ENCODE results near the gene AIG1. TPM values are rescaled to one million over a fixed set of nuclear protein-coding genes. Genes with fewer than 3 reads are reported as not detected.
A peak's percentile ranks its signal among the peaks of the same experiment; 100 is the strongest.

Gene AIG1
- total RNA-seq, 1 donor from 2014 or later: 4.7 TPM

DNA sequence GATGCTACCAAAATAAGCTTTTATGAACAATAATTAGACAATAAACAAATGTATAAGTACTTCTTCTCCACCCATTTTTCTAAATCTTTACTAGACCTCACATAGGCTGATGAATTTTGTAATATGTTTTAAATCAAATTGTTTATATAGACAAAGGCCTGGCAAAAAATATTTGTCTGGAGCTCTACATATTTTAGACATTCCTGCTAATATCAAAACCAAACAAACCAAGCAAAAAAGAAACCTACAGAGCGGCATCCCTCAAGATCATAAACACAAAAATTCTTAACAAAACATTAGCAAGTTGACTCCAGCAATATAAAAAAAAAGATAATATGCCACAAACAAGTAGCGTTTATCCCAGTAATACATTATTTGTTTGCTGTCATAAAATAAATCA, 302.6 kb downstream of the AIG1 start:
- H3K27me3 Mint-ChIP-seq: peaks cover 9% of the 10 kb centered on the region
- H3K27ac Mint-ChIP-seq: no peak overlapping the region
- H3K9me3 Mint-ChIP-seq: no peaks in the 10 kb centered on the region
- no peaks in the 10 kb centered on the region for H3K36me3 Mint-ChIP-seq (ENCODE audit: low read depth)
- intact Hi-C loops (cut with micrococcal nuclease): no loop called here
- no peak for DNase-seq
- peaks cover under 1% of the 10 kb centered on the region for H3K4me1 Mint-ChIP-seq
- no peak overlapping the region for H3K4me3 Mint-ChIP-seq

DNA sequence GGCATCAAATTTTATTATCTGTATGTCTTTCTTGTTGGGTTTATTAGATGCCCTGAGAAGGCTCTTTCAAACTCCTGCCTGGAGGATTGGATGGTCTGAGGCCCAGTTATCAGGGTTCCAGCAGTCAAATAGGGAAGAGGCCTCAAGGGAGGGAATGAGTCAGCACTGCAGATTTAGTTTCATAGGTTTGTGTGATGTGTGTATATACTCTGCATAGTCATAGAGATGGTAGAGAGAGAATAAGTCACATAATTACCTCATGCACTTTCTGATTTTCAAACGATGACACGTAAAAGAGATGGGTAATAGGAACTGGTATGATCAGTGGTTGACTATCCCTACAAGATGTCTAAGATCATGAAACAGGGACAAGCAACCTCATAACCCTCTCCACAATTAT, 307.7 kb downstream of the AIG1 start:
- Mint-ChIP-seq H3K4me1 (peaks cover 3% of the 10 kb centered on the region), H3K4me3 (no peak overlapping the region), H3K27me3 (peaks cover 4% of the 10 kb centered on the region), H3K36me3 (ENCODE audit: low read depth) (no peaks in the 10 kb centered on the region), H3K27ac (no peak overlapping the region), H3K9me3 (peaks cover 4% of the 10 kb centered on the region)
- intact Hi-C loops (cut with micrococcal nuclease): no loop called here
- no peak for DNase-seq

DNA sequence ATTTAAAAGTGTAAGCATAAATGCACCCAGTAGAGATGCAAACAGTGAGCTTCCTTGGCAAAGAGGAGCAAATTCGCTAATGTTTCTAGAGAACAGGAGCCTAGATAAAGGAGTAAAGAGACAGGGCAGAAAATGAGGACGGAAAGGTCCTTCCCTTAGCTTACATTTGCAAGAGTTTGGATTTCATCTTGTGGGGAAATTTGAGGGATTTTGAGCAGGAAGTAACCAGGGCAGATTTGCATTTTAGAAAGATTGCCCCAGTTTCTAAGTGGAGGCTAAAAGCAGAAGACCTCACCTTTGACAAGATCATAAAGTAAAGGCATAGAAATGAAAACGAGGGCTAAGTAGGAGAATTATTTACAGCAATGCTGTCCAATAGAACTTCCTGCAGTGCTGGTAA, 309.3 kb downstream of the AIG1 start:
- no peak overlapping the region for H3K4me3 Mint-ChIP-seq
- peaks cover 4% of the 10 kb centered on the region for H3K27me3 Mint-ChIP-seq
- intact Hi-C loops (cut with micrococcal nuclease): no loop called here
- no peak for DNase-seq
- peaks cover 4% of the 10 kb centered on the region for H3K9me3 Mint-ChIP-seq
- no peaks in the 10 kb centered on the region for H3K36me3 Mint-ChIP-seq (ENCODE audit: low read depth)
- H3K4me1 Mint-ChIP-seq: peaks cover 3% of the 10 kb centered on the region
- no peak overlapping the region for H3K27ac Mint-ChIP-seq

GRCh38 chr6:143370812-143371370, 310.2 kb downstream of the AIG1 start:
- H3K27ac Mint-ChIP-seq: no peak overlapping the region
- H3K27me3 Mint-ChIP-seq: peaks cover 8% of the 10 kb centered on the region
- intact Hi-C loops (cut with micrococcal nuclease): no loop called here
- no peaks in the 10 kb centered on the region for H3K36me3 Mint-ChIP-seq (ENCODE audit: low read depth)
- H3K4me3 Mint-ChIP-seq: no peak overlapping the region
- DNase-seq: no peak
- peaks cover 3% of the 10 kb centered on the region for H3K4me1 Mint-ChIP-seq
- H3K9me3 Mint-ChIP-seq: peaks cover 4% of the 10 kb centered on the region

- Mint-ChIP-seq H3K9me3 (peaks cover 4% of the 10 kb centered on the region), H3K4me1 (peaks cover 3% of the 10 kb centered on the region), H3K27me3 (peaks cover 11% of the 10 kb centered on the region), H3K36me3 (ENCODE audit: low read depth) (no peaks in the 10 kb centered on the region), H3K4me3 (no peak overlapping the region), H3K27ac (no peak overlapping the region)
- DNase-seq: peak; percentile 28
- intact Hi-C loops (cut with micrococcal nuclease): no loop called here
These were observed 311.7 kb downstream of the AIG1 start for GRCh38 chr6:143372199-143372882.

DNA sequence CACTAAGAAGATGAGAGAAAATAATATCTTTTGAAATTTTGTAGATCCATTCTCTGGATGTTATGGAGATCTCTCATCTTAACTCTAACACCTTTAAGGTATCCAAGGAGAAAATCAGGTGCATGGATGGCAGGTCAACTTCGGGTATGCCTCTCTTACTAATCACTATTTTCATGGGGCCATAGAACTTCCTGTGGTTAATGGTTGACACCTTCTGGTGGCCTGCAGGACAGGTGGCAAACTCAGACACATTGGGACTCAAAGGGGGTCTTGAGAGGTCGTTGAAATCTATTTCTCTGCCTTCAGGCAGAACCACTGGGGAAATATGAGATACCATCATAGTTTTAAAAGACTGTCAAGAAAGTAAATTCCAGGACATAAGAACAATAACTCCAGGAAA, 313.3 kb downstream of the AIG1 start:
- peaks cover 10% of the 10 kb centered on the region for H3K27me3 Mint-ChIP-seq
- H3K9me3 Mint-ChIP-seq: peaks cover 13% of the 10 kb centered on the region
- no peak overlapping the region for H3K4me3 Mint-ChIP-seq
- peak; percentile 34 for DNase-seq
- intact Hi-C loops (cut with micrococcal nuclease): no loop called here
- no peaks in the 10 kb centered on the region for H3K36me3 Mint-ChIP-seq (ENCODE audit: low read depth)
- no peaks in the 10 kb centered on the region for H3K4me1 Mint-ChIP-seq
- no peak overlapping the region for H3K27ac Mint-ChIP-seq

DNA sequence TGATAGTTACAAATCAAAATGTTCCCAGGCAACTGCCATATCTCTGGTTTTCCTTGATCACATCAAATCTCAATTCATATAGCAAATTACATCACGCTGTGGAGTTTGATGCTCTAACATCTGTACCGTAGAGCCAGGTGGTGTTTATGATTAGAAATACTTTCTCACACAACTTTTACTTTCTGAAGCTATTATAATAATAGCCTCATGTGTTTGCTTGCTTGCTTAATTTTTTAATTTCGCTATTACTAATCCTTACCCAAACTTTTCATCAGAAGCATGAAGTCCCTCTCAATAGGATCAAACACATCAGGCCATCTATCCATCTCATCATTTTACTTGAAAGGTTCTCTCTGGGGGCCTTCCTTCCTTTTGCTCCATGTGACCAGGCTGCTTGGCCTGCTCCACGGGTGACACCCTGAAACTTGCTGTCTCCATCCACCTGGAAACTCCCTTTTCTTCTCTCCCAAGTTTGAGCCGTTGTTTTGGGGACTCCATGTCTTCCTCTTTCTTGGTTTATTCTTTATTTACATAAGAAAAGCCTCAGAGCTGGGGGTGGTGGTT, 314.4 kb downstream of the AIG1 start:
- intact Hi-C loops (cut with micrococcal nuclease): no loop called here
- H3K4me3 Mint-ChIP-seq: no peak overlapping the region
- no peak overlapping the region for H3K27ac Mint-ChIP-seq
- H3K27me3 Mint-ChIP-seq: peaks cover 14% of the 10 kb centered on the region
- no peak for DNase-seq
- H3K4me1 Mint-ChIP-seq: no peaks in the 10 kb centered on the region
- peaks cover 13% of the 10 kb centered on the region for H3K9me3 Mint-ChIP-seq
- no peaks in the 10 kb centered on the region for H3K36me3 Mint-ChIP-seq (ENCODE audit: low read depth)

GRCh38 chr6:143376375-143376774, 315.7 kb downstream of the AIG1 start:
- H3K36me3 Mint-ChIP-seq (ENCODE audit: low read depth): no peaks in the 10 kb centered on the region
- no peak overlapping the region for H3K27ac Mint-ChIP-seq
- peaks cover 18% of the 10 kb centered on the region for H3K27me3 Mint-ChIP-seq
- no peak for DNase-seq
- peaks cover 19% of the 10 kb centered on the region for H3K9me3 Mint-ChIP-seq
- intact Hi-C loops (cut with micrococcal nuclease): no loop called here
- no peak overlapping the region for H3K4me3 Mint-ChIP-seq
- no peaks in the 10 kb centered on the region for H3K4me1 Mint-ChIP-seq

DNA sequence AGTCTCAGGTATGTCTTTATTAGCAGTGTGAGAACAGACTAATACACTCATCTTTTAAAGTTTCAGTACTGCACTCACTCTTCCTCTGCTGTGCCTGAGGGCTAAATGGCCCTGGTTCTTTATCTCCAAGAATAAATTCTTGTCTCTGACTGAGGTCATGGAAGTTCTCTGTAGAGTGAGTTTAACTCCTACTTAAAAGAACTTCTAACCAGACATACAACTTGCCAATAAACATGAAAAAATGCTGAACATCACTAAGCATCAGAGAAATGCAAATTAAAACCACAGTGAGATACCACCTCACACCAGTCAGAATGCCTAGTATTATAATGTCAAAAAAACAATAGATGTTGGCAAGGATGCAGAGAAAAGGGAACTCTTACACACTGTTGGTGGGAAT, 316.2 kb downstream of the AIG1 start:
- H3K4me3 Mint-ChIP-seq: no peak overlapping the region
- H3K27me3 Mint-ChIP-seq: peaks cover 20% of the 10 kb centered on the region
- H3K36me3 Mint-ChIP-seq (ENCODE audit: low read depth): no peaks in the 10 kb centered on the region
- no peak for DNase-seq
- H3K27ac Mint-ChIP-seq: no peak overlapping the region
- no peaks in the 10 kb centered on the region for H3K4me1 Mint-ChIP-seq
- intact Hi-C loops (cut with micrococcal nuclease): no loop called here
- peaks cover 19% of the 10 kb centered on the region for H3K9me3 Mint-ChIP-seq

DNA sequence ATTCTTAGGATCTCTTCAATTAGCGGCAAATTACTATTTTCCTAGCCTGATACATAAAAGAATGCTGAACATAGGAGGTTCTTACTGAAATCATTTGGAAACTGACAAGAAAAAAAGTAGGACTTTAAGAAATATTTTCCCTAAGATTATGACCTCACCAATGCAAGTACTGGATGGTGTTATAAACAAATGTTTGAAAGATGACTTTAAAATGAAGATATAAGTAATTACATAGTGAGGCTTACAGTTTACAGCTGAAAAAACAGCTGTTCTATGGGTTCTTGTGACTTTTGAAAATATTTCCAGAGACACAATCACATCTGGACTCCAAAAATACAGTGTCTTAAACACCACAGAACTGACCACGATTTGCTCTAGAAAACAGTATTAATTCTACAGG, 324.9 kb downstream of the AIG1 start:
- no peak for DNase-seq
- Mint-ChIP-seq H3K27me3 (peaks cover 3% of the 10 kb centered on the region), H3K9me3 (peaks cover 5% of the 10 kb centered on the region), H3K27ac (no peak overlapping the region), H3K4me1 (no peaks in the 10 kb centered on the region), H3K36me3 (ENCODE audit: low read depth) (no peaks in the 10 kb centered on the region), H3K4me3 (no peak overlapping the region)
- intact Hi-C loops (cut with micrococcal nuclease): no loop called here

- intact Hi-C loops (cut with micrococcal nuclease): no loop called here
- no peak overlapping the region for H3K4me3 Mint-ChIP-seq
These were observed 329.6 kb downstream of the AIG1 start for GRCh38 chr6:143390278-143390677.

More at GRCh38 chr6:143390278-143390677, 329.6 kb downstream of the AIG1 start:
- H3K4me1 Mint-ChIP-seq: no peaks in the 10 kb centered on the region
- H3K36me3 Mint-ChIP-seq (ENCODE audit: low read depth): no peaks in the 10 kb centered on the region
- H3K9me3 Mint-ChIP-seq: peaks cover 4% of the 10 kb centered on the region
- no peaks in the 10 kb centered on the region for H3K27me3 Mint-ChIP-seq
- no peak overlapping the region for H3K27ac Mint-ChIP-seq
- DNase-seq: no peak

Other genes with a start within 250 kb of the AIG1 start
- gene HIVEP2, start 115.7 kb upstream of the AIG1 start, total RNA-seq: 27.1 and 28.0 TPM in 2 replicates

Measured in activated CD4-positive, alpha-beta T cell treated with anti-CD3 and anti-CD28 coated beads, Interleukin-2, amount 10 ng/mL, durations not matched to agents 24 days and 14 days (primary cell).